ENCODE measurements around the gene RXFP2.

- TF ChIP-seq CTCF (IDR thresholded peaks at IDR 0.05) (no peak), POLR2A (IDR thresholded peaks at IDR 0.05) (no peak)
These were observed 29.0 kb downstream of the RXFP2 start for GRCh38 chr13:31768351-31768750.
